Neural cell (in vitro differentiated cells): ENCODE measurements around the gene GRM3. TPM values are rescaled to one million over a fixed set of nuclear protein-coding genes. Genes with fewer than 3 reads are reported as not detected.
"Not testable (repeated sequence)": the region's sequence is repeated elsewhere in the genome, so short reads cannot be mapped to it uniquely, and the experiment has no call there.

Experiments
- H2AFZ ChIP-seq: fragments of 200-600, 300-800 bp; sonication (generic), shearing (Covaris generic); 2 replicates; pipeline ENCODE4 v1.6.0; 2014; ENCODE audit warnings: low read depth, mild to moderate bottlenecking, antibody characterized with exemption, low read length, moderate library complexity
- H3F3A ChIP-seq: fragments of 200-600 bp; shearing (Covaris generic); 2 replicates; pipeline ENCODE4 v1.6.1; 2016; ENCODE audit warnings: mild to moderate bottlenecking, moderate library complexity, mixed read lengths, antibody characterized with exemption, low read length; ENCODE audit not compliant: insufficient read depth, poor library complexity, severe bottlenecking
- H3K27ac ChIP-seq: fragments of 200-600, 300-800 bp; sonication (generic), shearing (Covaris generic); 2 replicates; pipeline ENCODE4 v1.5.1; 2014; ENCODE audit warnings: mild to moderate bottlenecking, low read length, moderate library complexity
- H3K27me3 ChIP-seq: fragments of 300-800, 200-600 bp; sonication (generic), shearing (Covaris generic); 2 replicates; pipeline ENCODE4 v1.6.0; 2014; ENCODE audit warnings: mild to moderate bottlenecking, low read depth, low read length, moderate library complexity; ENCODE audit not compliant: insufficient read depth
- H3K36me3 ChIP-seq: fragments of 300-800, 200-600 bp; sonication (generic), shearing (Covaris generic); 2 replicates; pipeline ENCODE4 v1.5.1; 2014; ENCODE audit warnings: mild to moderate bottlenecking, antibody characterized with exemption, low read length, moderate library complexity; ENCODE audit not compliant: insufficient read depth
- H3K4me2 ChIP-seq: fragments of 300-800, 200-600 bp; sonication (generic), shearing (Covaris generic); 2 replicates; pipeline ENCODE4 v1.6.0; 2014; ENCODE audit warnings: mild to moderate bottlenecking, low read length
- H3K4me3 ChIP-seq: fragments of 300-800, 200-600 bp; sonication (generic), shearing (Covaris generic); 2 replicates; pipeline ENCODE4 v1.5.1; 2014; ENCODE audit warnings: mild to moderate bottlenecking, low read length, moderate library complexity
- H3K79me2 ChIP-seq: fragments of 200-600 bp; shearing (Covaris generic); replicated peaks from 2 replicates; pipeline ENCODE4 v1.6.0; 2014; ENCODE audit warnings: mild to moderate bottlenecking, low read length, moderate library complexity; ENCODE audit not compliant: insufficient read depth
- H3K9ac ChIP-seq: fragments of 300-800, 200-600 bp; sonication (generic), shearing (Covaris generic); 2 replicates; pipeline ENCODE4 v1.6.1; 2016; ENCODE audit warnings: mild to moderate bottlenecking, low read length, mixed read lengths
- H3K9me2 ChIP-seq: fragments of 200-600 bp; shearing (Covaris generic); 2 replicates; pipeline ENCODE4 v1.6.1; 2016; ENCODE audit warnings: mild to moderate bottlenecking, low read length, mixed read lengths; ENCODE audit not compliant: insufficient read depth
- H3K9me3 ChIP-seq: fragments of 200-600, 300-800 bp; sonication (generic), shearing (Covaris generic); 2 replicates; pipeline ENCODE4 v1.6.1; 2016; ENCODE audit warnings: mild to moderate bottlenecking, mixed run types, low read length, moderate library complexity, mixed read lengths
- H4K20me1 ChIP-seq: fragments of 200-600 bp; shearing (Covaris generic); 2 replicates; pipeline ENCODE4 v1.6.1; 2016; ENCODE audit warnings: mild to moderate bottlenecking, mixed run types; ENCODE audit not compliant: insufficient read depth
- EP300 ChIP-seq: fragments of 450-650 bp; conservative IDR thresholded peaks from 2 replicates; pipeline ENCODE4 v1.6.1; 2014; ENCODE audit warnings: antibody characterized with exemption, mild to moderate bottlenecking, moderate library complexity; ENCODE audit not compliant: poor library complexity, severe bottlenecking
- EZH2 ChIP-seq: fragments of 200-600, 300-800 bp; shearing (Covaris generic), sonication (generic); IDR thresholded peaks from 2 replicates; pipeline ENCODE4 v1.6.1; 2014; ENCODE audit warnings: antibody characterized with exemption, low read length, borderline replicate concordance, mild to moderate bottlenecking; ENCODE audit not compliant: insufficient read depth, poor library complexity, severe bottlenecking
- MXI1 ChIP-seq: fragments of 450-650 bp; conservative IDR thresholded peaks from 2 replicates; pipeline ENCODE4 v1.6.1; 2014; ENCODE audit warnings: antibody characterized with exemption, mild to moderate bottlenecking; ENCODE audit not compliant: poor library complexity, severe bottlenecking
- POLR2AphosphoS5 ChIP-seq: IDR thresholded peaks from 2 replicates; pipeline ENCODE4 v1.6.1; 2012
- RAD21 ChIP-seq: fragments of 450-650 bp; conservative IDR thresholded peaks from 2 replicates; pipeline ENCODE4 v1.6.1; 2014; ENCODE audit warnings: antibody characterized with exemption, mild to moderate bottlenecking, moderate library complexity
- SMC3 ChIP-seq: fragments of 450-650 bp; conservative IDR thresholded peaks from 2 replicates; pipeline ENCODE4 v1.6.1; 2014; ENCODE audit warnings: antibody characterized with exemption, mild to moderate bottlenecking, moderate library complexity; ENCODE audit not compliant: poor library complexity
- TAF1 ChIP-seq: IDR thresholded peaks from 2 replicates; pipeline ENCODE4 v1.6.1; 2012; ENCODE audit warnings: low read depth
- polyA plus RNA-seq: library from polyadenylated mRNA; depleted of rRNA; stranded (reverse); fragments of >200 nt; gene quantifications from 2 replicates; pipeline ENCODE4 v1.2.3, GENCODE V29; 2014
- TF ChIP-seq, protein P1 (sequence below): IDR thresholded peaks from 2 replicates; pipeline ENCODE4 v1.6.1; 2012; ENCODE audit warnings: borderline replicate concordance
- TF ChIP-seq, protein P2 (sequence below): fragments of 450-650 bp; IDR thresholded peaks from 2 replicates; pipeline ENCODE4 v1.5.1; 2014; ENCODE audit warnings: antibody characterized with exemption, mild to moderate bottlenecking, moderate library complexity; ENCODE audit not compliant: poor library complexity, severe bottlenecking

Gene GRM3
- polyA plus RNA-seq, 1 donor from 2014 or later: 15.9 TPM

DNA sequence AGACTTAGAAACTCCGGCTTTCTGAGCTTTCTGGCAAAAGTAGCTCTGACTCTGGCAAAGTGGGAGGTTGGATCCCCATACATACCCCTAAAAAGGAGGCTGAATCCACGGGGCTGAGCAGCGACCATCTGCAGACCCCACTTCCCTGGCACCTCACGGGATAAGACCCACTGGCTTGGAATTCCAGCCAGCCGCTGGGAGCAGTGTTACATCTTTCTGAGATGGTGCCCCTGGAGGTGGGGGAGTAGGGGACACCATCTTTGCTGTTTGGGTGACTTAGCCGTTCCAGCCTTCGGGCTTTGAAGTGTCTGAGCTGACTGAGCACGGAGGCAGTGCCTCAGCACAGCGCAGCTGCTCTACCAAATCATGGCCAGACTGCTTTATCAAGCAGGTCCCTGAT, 45.0 kb upstream of the GRM3 start:
- TF ChIP-seq, protein P1, sequence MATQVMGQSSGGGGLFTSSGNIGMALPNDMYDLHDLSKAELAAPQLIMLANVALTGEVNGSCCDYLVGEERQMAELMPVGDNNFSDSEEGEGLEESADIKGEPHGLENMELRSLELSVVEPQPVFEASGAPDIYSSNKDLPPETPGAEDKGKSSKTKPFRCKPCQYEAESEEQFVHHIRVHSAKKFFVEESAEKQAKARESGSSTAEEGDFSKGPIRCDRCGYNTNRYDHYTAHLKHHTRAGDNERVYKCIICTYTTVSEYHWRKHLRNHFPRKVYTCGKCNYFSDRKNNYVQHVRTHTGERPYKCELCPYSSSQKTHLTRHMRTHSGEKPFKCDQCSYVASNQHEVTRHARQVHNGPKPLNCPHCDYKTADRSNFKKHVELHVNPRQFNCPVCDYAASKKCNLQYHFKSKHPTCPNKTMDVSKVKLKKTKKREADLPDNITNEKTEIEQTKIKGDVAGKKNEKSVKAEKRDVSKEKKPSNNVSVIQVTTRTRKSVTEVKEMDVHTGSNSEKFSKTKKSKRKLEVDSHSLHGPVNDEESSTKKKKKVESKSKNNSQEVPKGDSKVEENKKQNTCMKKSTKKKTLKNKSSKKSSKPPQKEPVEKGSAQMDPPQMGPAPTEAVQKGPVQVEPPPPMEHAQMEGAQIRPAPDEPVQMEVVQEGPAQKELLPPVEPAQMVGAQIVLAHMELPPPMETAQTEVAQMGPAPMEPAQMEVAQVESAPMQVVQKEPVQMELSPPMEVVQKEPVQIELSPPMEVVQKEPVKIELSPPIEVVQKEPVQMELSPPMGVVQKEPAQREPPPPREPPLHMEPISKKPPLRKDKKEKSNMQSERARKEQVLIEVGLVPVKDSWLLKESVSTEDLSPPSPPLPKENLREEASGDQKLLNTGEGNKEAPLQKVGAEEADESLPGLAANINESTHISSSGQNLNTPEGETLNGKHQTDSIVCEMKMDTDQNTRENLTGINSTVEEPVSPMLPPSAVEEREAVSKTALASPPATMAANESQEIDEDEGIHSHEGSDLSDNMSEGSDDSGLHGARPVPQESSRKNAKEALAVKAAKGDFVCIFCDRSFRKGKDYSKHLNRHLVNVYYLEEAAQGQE: no peak
- TF ChIP-seq, protein P2, sequence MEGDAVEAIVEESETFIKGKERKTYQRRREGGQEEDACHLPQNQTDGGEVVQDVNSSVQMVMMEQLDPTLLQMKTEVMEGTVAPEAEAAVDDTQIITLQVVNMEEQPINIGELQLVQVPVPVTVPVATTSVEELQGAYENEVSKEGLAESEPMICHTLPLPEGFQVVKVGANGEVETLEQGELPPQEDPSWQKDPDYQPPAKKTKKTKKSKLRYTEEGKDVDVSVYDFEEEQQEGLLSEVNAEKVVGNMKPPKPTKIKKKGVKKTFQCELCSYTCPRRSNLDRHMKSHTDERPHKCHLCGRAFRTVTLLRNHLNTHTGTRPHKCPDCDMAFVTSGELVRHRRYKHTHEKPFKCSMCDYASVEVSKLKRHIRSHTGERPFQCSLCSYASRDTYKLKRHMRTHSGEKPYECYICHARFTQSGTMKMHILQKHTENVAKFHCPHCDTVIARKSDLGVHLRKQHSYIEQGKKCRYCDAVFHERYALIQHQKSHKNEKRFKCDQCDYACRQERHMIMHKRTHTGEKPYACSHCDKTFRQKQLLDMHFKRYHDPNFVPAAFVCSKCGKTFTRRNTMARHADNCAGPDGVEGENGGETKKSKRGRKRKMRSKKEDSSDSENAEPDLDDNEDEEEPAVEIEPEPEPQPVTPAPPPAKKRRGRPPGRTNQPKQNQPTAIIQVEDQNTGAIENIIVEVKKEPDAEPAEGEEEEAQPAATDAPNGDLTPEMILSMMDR: no peak
- TF ChIP-seq POLR2AphosphoS5 (no peak), RAD21 (no peak), SMC3 (no peak), MXI1 (no peak), EP300 (no peak)
- no peak overlapping the region for H3K27ac ChIP-seq
- no peak overlapping the region for H3K4me2 ChIP-seq
- H3F3A ChIP-seq: no peaks in the 10 kb centered on the region
- no peak overlapping the region for H2AFZ ChIP-seq
- H3K4me3 ChIP-seq: no peak overlapping the region
- no peaks in the 10 kb centered on the region for H3K9me2 ChIP-seq
- peaks cover 5% of the 10 kb centered on the region for H3K79me2 ChIP-seq
- no peaks in the 10 kb centered on the region for H3K27me3 ChIP-seq
- H3K36me3 ChIP-seq: no peaks in the 10 kb centered on the region
- H4K20me1 ChIP-seq: no peaks in the 10 kb centered on the region
- no peaks in the 10 kb centered on the region for H3K9me3 ChIP-seq
- H3K9ac ChIP-seq: no peak overlapping the region

DNA sequence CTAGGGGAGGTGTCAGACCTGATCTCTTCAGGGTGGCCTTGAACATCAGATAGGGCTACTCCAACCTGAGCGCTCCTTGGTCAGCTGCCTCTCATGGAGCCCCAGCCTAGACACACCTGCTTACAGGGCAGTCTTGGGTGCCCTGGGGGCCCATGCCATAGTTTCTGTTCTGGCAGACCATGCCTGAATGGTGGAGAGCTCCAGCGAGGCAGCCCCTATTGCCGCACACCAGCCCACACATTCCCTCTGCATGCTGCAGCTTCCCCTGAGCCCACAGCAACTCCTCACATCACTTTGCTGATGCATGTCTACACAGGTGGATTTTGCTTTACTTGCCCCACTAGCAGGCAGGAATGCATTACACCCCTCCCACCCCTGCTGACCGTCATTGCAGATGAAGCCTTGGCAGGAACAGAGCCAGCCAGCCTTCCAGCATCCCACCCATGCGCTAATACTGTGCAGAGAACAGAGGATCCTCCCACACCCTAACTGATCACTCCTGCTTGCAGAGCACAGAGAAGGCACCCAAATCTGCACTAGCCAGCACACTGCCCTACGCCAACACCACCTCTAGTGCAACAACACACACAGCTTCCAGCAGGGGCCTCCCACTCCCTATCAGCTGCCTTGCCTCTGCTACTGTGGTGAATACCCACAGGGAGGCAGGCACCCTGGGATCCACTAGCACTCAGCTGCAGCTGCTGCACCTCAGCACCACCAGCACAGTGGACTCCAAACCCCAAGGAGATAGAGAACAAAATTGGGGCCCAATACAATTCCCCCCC, 43.0 kb upstream of the GRM3 start:
- no peak overlapping the region for H3K27ac ChIP-seq
- H3K79me2 ChIP-seq: peaks cover 5% of the 10 kb centered on the region
- no peaks in the 10 kb centered on the region for H3K9me3 ChIP-seq
- H3K4me2 ChIP-seq: no peak overlapping the region
- no peaks in the 10 kb centered on the region for H3K9me2 ChIP-seq
- no peaks in the 10 kb centered on the region for H4K20me1 ChIP-seq
- TF ChIP-seq EZH2 (no peak), SMC3 (no peak), TAF1 (no peak), RAD21 (no peak), EP300 (no peak), MXI1 (no peak), POLR2AphosphoS5 (no peak)
- TF ChIP-seq, protein P2: no peak
- TF ChIP-seq, protein P1: no peak
- H3F3A ChIP-seq: no peaks in the 10 kb centered on the region
- H3K9ac ChIP-seq: no peak overlapping the region
- no peaks in the 10 kb centered on the region for H3K27me3 ChIP-seq
- H2AFZ ChIP-seq: no peak overlapping the region
- no peaks in the 10 kb centered on the region for H3K36me3 ChIP-seq
- H3K4me3 ChIP-seq: no peak overlapping the region

DNA sequence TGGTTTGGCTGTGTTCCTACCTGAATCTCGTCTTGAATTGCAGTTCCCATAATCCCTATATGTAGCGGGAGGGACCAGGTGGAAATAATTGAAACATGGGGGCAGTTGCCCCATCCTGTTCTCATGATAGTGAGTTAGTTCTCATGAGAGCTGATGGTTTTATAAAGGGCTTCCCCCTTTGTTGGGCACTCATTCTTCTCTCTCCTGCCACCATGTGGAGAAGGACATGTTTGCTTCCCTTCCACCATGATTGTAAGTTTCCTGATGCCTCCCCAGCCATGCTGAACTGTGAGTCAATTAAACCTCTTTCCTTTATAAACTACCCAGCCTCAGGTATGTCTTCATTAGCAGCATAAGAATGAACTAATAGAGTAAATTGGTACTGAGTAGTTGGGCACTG, 28.0 kb upstream of the GRM3 start:
- H2AFZ ChIP-seq, H3F3A ChIP-seq, H3K79me2 ChIP-seq, H3K9me2 ChIP-seq, H3K4me2 ChIP-seq, H3K4me3 ChIP-seq, H3K27me3 ChIP-seq, H3K27ac ChIP-seq, H4K20me1 ChIP-seq, H3K9ac ChIP-seq, H3K36me3 ChIP-seq, H3K9me3 ChIP-seq: not testable (repeated sequence)
